NCI-H2029 treated with DMSO at 0.1 percent for 48 hours (cell line): ENCODE data around the gene ELF1.

Experiments
- DNase-seq: peaks from one replicate; lab custom pipeline; 2025; lab: John Stamatoyannopoulos, UW

The ELF1 gene

GRCh38 chr13:41006306-41006705, 12.8 kb downstream of the ELF1 start:
- DNase-seq, result no peak

DNA sequence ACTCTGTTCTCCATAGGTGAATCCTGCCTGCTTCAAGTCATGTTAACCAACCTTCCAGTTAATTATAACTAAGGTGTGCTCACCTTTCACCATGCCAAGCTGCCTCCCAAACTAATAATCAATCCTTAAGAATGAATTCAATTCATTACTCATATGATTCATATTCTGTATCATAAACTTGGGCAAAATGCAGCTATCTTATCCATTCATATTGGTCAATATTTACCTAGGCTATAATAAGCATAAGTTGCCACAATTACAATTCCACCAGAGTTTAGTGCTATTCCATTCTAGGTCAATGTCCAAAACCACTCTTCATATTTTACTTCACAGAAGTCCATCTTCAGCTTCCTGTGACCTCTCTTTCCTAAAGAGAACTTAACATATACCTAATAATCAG, 13.4 kb downstream of the ELF1 start:
- no peak for DNase-seq

GRCh38 chr13:41004875-41005693, 14.0 kb downstream of the ELF1 start:
- DNase-seq, result no peak

DNA sequence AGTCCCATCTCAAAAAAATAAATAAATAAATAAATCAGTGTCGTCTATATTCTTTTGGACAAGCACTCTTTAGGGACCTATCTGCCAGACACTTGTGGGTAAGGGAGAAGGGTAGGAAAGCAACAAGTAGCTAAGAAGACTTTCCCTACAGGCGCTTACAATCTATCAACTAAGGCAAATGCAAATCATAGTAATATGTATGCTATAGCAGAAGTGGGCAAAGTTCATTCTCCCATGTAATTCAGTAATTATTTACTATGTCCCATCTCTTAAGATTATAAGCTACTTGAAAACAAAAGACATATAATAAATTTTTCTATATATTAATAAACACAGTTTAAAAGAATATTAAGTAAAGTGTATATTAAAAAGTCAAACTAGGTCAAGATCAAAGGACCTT, 16.5 kb downstream of the ELF1 start:
- no peak for DNase-seq

DNA sequence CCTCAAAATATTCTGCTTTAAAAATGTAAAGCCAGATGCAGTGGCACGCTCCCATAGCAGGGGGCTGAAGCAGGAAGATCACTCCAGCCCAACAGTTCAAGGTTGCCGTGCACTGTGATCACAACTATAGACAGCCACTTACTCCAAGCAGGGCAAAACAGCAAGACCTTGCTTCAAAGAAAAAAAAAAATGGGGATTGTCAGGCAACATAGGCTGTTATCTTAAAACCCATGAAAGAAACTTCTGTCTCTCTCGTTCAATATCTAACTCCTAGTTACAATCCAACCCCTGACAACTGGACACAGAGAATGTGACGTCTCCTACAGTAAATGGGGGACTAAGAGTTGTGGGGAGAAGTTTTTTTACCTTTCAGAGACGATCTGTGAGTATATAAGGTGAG, 17.4 kb downstream of the ELF1 start:
- DNase-seq, result no peak

GRCh38 chr13:40999416-40999815, 19.7 kb downstream of the ELF1 start:
- DNase-seq, result no peak

GRCh38 chr13:40996426-40997092, 22.6 kb downstream of the ELF1 start:
- DNase-seq, result no peak

DNA sequence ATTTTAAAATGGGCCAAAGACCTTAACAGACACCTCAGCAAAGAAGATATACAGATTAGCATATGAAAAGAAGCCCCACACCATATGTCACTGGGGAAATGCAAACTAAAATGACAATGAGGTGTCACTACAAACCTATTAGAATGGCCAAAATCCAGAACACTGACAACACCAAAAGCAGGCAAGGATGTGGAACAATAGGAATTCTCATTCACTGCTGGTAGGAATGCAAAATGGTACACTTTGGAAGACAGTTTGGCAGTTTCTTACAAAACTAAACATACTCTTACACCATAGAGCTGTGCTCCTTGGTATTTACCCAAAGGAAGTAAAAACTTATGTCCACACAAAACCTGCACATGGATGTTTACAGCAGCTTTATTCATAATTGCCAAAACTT, 23.1 kb downstream of the ELF1 start:
- DNase-seq, result no peak

- DNase-seq, result no peak
Observed at GRCh38 chr13:40994581-40995230, 24.4 kb downstream of the ELF1 start.

DNA sequence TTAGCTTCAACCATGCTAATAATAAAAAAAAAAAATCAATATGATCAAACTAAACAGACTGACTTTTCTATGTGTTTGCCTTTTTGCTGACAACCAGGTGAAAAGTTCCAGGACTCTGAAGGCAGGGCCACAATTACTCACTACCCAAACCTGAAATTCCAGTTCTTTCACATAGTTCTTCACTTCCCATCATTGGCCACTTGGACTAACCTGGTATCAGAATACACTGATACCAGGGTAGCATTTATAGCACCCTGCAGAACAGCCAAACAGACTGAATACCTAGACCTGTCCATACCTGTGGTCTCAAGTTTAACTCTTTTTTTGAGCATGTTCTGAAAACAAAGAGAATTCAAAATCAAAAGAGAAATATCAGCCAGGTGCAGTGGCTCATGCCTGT, 25.1 kb downstream of the ELF1 start:
- DNase-seq, result peak; percentile 74

DNA sequence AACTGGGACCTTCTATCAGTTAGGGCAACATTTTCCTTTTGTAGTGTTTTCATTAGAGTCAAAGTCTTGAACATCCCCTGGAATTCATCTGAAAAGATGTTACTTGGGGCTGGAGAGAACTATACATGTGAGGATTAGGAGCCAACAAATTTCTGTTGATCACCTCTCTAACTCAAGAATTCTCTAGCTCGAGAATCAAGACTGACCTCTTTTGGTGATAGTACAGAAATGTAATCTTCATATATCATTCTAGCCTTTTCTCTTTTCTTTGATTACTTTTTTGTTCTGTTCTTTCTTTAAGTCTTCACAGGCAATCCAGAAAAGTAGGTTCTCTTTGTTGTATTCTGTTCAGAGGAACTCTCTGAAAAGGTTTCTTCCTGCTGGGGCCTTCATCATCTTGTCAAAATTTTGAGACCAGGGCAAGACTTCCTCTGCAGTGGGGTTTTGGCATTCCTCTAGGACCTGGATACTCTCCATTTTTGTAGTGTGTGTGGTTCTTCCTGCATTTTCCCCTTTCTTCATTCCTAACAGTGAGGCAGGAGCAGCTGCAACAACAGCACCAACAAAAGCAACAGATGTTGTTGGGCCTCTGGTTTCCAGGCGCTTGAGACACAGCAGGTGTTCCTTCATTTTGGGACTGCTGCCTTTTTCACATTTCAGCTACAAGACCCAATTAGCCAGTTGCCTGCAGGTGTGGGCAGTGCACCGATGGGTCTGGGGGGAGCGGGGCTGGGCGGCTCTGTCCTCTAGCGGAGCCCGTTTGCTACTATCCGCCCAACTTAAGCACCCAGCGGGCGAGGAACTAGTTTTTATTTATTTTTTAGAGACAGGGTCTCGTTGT, 26.2 kb downstream of the ELF1 start:
- peak; percentile 42 for DNase-seq

DNA sequence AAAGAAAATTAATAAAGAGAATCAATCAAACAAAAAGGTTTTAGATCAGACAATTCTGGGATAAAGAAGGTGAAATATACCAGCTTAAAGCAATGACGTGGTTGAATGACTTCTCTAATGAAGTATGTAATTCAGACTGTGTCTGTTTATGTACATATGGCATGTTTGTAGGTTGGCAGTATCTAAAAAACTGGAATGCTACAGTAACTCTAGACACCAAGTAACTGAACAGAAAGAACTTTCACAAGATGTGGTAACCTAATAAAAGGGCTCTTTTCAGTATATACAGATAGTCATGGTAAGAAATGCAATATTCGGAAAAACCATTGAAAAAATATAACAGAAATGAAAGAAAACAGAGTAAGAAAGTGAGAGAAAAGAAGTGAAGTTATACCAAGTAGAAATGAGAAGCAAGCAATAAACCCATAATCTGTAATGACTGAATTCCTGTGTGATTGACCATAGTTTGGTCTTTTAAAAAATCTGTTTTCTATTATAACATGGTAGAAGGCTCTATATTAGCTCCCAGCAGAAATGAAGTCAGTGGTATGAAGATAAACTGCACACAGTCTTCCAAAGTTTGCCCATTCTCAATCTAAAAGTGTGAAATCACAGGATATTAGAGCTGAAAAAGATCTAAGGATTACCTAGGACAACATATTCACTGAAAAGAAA, 31.4 kb downstream of the ELF1 start:
- DNase-seq, result no peak

GRCh38 chr13:40986101-40986856, 32.8 kb downstream of the ELF1 start:
- peak; percentile 67 for DNase-seq

- no peak for DNase-seq
Observed at GRCh38 chr13:40985381-40986100, 33.6 kb downstream of the ELF1 start.

- DNase-seq, result no peak
Observed at GRCh38 chr13:40984668-40985366, 34.3 kb downstream of the ELF1 start.

DNA sequence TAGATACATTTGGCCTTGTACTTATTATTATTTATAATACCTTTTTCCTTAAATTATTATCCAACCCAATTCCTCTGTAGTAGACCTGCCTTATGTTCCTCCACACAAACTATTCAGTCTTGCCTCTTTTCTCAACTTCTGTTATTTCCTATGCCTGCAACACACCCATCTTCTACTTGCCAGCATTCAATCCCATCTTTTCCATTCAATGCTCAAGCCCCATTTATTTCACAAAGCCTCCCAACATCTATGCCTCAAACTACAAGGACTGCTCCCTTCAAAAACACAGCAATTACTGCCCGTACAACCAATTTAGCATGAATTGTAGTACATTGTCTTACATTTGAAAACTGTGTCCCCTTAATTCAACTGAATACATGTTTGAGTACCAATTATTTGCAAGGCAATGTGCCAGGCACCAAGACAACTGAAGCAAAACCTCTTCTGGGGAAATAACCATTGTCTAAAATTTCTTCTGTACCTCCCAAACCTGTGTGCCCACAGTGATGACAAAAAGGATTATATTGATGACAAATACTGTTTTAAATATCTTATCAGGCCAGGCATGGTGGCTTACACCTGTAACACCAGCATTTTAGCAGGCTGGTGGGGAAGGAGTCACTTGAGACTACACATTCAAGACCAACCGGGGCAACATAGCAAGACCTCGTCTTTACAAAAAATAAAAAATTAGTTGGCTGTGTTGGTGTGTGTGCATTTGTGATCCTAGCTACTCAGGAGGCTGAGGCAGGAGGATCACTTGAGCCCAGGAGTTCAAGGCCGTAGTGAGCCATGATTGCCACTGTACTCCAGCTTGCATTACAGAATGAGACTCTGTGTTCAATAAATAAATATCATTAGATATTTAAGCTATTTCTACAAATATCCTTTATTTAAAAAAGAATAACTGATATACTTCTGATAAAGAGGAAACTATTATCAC, 35.1 kb downstream of the ELF1 start:
- no peak for DNase-seq

DNA sequence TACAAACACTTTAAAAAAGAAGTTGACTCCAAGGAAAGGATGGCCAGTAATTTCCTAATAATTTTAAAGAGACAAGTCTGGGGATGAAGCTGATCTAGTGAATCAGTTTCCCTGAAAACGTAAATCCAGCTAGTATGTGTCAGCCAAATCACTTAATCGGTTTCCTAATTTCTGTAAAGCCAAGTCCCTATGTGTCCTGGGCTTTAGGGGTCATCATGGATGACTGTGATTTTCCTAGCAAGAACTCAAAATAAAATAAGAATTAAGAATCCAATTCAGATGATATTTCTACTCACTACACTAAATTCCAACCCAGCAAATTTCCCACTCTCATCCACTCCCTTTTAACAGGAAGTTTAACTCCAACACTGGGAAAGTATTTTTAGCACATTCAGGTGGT, 35.9 kb downstream of the ELF1 start:
- DNase-seq, result no peak

GRCh38 chr13:40982772-40983171, 36.3 kb downstream of the ELF1 start:
- no peak for DNase-seq
